Hematopoietic multipotent progenitor cell treated with erythropoietin and hydrocortisone succinate and interleukin-3 and kit ligand, for 6 days (in vitro differentiated cells): ENCODE data around the gene SPATA6L.
A peak's percentile ranks its signal among the peaks of the same experiment; 100 is the strongest.

ENCODE experiments used
- DNase-seq: peaks from one replicate; pipeline ENCODE4 v3.0.0-alpha.2; 2015

The SPATA6L gene

GRCh38 chr9:4666042-4666699 lies at the start of gene SPATA6L:
Gene SPATA6L, minus strand, starts transcription at chr9:4666480. Its CDS starts 230 bp downstream, at chr9:4666250.
- DNase-seq = peak; percentile 77

GRCh38 chr9:4714266-4715016 lies 48.2 kb upstream of the SPATA6L start:
- no peak for DNase-seq

- DNase-seq = no peak
These were observed 47.6 kb upstream of the SPATA6L start for GRCh38 chr9:4713849-4714248.

GRCh38 chr9:4709380-4709779 lies 43.1 kb upstream of the SPATA6L start:
- DNase-seq = no peak

DNA sequence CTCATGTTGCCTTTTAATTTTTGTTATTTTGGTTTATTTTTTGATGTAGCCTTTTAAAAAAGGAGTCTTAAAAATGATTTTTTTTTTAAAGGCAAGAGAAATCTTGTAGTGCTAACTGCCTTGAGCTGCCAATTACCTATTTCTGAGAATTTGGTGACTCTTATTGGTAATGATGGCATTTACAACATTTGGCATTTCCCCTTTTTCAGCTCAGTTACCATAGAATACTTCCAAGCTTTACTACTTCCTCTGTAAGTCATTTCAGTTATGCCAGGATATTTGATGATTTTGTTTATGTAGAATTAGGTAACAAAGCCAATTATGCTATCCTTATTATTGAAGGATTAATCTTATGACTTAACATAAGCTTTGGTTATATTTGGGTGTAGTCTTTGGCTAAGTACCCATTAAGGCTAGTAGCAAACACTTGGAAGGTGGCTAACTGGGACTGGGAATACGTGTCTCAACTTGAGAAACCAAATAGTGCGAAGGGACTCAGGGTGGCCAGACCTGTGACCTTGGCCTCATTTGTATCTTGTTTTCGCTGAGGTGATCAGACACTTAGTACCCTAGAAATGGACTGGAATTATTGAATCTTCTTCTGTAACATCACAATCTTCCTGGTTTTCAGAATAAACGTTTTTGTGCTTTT lies 40.8 kb upstream of the SPATA6L start:
- peak; percentile 34 for DNase-seq

DNA sequence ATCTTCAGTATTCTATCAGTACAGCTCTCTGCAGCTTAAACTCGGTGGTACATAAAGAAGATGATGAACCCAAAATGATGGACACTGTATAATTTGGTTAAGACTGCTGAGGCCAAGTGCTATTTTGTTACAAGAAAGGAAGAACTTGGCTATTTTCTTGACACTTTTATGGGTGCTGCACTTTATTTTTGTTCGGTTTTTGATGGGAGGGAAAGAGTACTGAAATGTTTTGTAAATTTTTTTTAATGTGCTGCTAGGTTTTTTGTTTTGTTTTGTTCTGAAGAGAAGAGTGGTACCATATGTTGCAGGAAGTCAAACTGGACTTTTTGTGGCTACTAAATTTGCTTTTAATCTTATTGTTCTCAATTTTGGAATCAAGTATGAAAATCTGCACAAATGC lies 39.7 kb upstream of the SPATA6L start:
- no peak for DNase-seq

GRCh38 chr9:4704129-4704528 lies 37.8 kb upstream of the SPATA6L start:
- DNase-seq = no peak

DNA sequence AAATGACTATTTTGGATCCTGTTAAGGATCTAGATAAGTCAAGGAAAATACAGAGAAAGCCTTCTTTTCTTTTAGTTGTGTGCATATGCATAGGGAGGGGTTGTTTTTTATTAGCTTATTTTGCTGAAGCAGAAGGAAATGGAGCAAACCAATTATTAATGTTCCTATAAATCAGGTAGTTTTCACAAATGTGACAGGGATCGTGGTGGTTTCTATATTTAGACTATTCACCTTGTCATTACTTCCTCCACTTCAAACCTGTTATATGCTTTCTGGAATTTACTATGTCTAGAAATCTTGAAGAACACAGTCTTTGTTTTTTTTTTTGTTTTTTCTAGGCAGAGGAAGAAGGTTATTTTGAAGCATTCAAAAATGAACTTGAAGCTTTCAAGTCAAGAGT lies 35.2 kb upstream of the SPATA6L start:
- DNase-seq = no peak

DNA sequence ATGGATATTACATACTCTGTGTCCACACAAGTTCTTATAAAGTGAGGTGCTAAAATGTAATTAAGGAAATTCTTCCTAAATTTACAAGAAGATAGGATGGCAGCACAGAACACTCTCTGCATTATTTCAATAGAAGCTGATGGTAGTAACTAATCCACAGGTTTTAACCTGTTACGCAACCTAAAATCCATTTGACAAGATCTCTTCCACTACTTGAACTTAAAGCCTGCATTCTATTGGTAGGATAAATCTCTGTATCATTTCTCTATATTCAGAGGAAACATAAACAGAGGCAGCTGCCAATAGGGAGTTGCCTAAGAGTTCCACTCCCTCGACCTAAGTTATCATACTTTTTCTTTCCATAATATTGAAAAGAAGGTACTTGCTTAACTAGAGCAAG lies 34.7 kb upstream of the SPATA6L start:
- no peak for DNase-seq

DNA sequence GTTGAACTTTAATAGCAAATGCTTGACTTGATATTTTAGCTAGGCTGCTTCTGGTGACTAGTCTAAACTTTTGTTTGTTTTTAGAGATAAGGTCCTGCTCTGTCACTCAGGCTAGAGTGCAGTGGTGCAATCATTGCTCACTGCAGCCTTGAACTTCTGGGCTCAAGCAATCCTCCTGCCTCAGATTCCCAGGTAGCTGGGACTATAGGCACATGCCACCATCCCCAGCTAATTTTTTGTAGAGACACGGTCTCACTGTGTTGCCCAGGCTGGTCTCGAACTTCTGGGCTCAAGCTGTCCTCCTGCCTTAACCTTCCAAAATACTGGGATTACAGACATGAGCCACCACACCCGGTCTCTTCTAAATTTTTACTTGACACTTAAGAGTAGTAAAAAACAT lies 33.8 kb upstream of the SPATA6L start:
- DNase-seq = peak; percentile 35

GRCh38 chr9:4691795-4692194 lies 25.5 kb upstream of the SPATA6L start:
- no peak for DNase-seq

DNA sequence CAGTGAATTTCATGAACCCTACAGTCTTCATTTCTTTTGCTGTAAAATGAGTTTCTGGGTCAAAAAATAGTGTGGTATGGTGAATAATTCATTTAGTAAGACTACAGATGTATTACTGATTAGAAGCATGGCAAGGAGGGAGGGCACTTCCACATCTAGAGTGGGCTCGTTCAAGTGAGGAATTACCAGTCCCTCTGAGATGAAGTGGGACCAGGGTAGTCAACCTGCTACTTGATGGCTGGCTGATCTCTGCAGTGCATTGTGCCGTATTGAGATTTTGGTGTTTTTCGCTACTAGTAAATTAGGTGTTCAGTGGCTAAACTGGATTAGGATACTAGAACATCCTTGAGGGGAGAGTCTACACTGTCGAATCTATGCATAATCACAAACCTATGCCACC lies 23.9 kb upstream of the SPATA6L start:
- no peak for DNase-seq

DNA sequence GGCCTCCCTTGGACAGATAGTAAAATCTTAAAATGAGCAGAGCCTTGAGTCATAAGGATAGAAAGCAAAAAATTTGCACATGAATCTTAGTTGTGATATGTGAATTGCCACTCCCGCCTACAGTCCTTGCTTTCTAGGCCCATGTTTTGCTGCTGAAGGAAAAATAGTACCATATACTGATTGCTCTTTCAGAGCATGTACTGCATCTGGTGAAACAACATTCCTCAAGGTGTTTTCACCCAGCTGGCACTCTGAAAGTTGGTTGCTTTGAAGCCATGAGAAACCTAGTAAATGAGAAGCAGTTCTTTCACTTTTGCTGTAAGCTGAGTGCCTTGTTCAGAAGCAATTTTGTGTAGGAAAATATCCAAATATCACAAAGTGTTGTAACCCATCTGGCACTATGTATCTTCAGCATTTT lies 23.4 kb upstream of the SPATA6L start:
- DNase-seq = peak; percentile 23

GRCh38 chr9:4689021-4689420 lies 22.7 kb upstream of the SPATA6L start:
- peak; percentile 42 for DNase-seq

DNA sequence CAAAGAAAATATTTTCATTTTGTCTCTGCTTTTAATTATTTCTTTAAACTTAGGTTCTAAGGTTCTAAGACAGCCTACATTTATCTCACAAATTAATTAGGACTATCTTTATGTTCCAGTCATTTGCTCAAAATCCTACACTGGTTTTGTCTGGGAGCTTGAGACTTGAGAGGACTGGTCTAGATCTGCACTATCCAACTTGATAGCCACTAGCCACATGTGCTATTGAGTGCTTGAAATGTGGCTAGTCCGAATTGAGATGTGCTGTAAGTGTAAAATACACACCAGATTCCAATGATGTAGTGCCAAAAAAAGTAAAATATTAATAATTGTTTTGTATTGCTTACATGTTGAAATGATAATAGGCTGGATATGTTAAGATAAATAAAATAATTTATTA lies 20.3 kb upstream of the SPATA6L start:
- DNase-seq = no peak

DNA sequence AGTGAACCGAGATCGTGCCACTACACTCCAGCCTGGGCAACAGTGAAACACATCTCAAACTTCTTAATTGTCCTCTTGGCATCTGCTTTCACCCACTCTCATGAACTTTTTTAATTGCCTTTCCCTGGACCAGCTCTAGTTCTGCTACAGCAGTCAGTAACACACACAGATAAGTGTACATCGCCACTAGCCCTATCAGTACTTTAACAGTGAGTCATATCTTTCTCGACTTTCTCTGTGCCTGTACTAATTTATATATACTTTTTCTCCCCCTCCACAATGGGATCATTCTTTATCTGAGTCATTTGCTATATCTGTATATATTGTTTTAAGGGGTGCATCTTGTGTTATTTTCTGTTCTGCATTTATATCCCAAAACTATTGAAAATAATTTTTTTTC lies 19.8 kb upstream of the SPATA6L start:
- peak; percentile 73 for DNase-seq

GRCh38 chr9:4684820-4685219 lies 18.5 kb upstream of the SPATA6L start:
- no peak for DNase-seq

GRCh38 chr9:4680750-4681149 lies 14.5 kb upstream of the SPATA6L start:
- DNase-seq = peak; percentile 41

- DNase-seq = peak; percentile 24
These were observed 13.9 kb upstream of the SPATA6L start for GRCh38 chr9:4680173-4680525.

DNA sequence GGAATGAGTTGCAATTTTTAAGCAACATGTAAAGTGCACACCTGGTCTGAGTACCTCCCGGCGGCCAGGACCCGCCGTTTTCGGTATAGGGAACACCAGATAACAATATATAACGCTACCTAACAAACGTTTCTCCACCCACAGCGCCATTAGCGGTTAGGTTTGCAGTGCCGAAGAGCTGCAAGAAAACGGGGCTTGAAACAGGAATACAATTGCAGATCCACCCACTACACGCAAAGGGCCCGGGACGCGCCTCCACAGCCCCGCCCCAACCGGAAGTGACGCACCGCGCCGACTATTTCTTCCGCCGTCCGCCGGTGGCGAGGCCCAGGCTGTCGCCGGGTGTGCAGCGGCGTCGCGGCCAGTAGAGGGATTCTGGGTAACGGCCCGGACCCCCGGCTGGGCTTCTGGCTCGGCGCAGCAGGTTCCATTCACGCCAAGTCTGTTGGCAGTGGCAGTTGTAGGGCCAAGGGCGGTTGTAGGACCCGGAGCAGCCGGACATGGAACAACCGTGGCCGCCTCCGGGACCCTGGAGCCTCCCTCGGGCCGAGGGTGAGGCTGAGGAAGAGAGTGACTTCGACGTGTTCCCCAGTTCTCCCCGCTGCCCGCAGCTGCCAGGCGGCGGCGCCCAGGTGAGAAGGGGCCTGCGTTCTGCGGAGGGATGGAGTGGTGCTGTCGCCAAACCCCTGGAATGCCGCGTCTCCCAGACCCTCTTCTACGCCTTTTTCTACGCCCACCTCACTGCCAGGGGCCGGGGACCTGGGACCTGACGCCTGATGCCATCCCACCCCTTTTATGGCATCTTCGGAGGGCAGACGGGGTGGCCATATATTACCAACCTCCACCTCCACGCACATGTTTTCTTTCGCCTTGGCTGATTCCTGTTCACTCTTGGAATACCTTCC lies 13.2 kb upstream of the SPATA6L start, which contains the start of gene CDC37L1:
TSS of gene CDC37L1 (plus strand) at position 302 of the 905 bp plus-strand sequence. CDS start at position 501, 199 bp downstream.
- DNase-seq = peak; percentile 97

DNA sequence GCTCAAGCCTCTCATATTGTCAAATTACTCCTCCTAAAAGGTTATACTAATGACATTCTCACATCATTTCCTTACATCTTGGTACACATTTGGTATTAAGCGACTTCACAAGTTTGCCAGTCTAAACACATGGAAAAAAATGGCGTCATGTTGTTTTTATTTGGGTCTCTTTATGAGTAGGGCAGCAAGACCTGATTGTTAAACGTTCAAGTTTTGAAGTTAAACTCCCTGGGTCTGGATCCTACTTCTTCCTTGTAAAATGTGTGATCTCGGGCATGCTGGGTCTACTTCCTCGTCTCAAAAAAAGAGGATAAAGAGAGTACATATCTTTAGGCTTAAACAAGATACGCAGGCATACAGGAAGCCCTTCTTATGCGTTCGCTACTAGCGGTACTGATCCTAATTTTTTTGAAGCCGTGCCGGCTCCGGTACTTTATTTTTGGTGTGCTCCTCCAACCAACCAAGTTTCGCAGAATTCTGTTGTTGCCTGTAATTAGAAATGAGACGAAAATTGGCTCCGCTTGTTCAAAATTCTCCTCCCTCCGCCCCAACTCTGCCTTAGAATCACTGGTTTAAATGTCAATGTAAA lies 12.5 kb upstream of the SPATA6L start:
- peak; percentile 78 for DNase-seq

GRCh38 chr9:4677392-4677791 lies 11.1 kb upstream of the SPATA6L start:
- DNase-seq = no peak

DNA sequence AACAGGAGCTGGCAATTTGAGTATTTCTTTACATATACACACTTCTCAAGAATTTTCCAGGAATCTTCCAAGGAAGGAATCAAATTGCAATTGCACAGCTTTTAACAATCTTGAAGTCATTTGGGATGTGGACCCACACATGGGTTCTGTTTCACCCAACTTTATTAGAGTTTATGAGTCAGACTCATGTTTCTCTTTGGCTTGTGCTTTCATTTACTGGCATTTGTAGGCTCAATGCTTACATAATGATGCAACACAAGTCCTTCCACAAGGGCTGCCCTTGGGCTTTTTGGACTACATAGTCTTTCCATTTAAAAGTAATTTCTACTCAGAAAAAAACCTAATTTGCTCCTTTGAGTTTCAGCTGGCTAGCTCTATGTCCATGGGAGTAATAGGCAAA lies 8.5 kb upstream of the SPATA6L start:
- DNase-seq = no peak
